ENCODE measurements around the gene TMEM135.
"Not testable (repeated sequence)": the region's sequence is repeated elsewhere in the genome, so short reads cannot be mapped to it uniquely, and the experiment has no call there.

The TMEM135 gene

DNA sequence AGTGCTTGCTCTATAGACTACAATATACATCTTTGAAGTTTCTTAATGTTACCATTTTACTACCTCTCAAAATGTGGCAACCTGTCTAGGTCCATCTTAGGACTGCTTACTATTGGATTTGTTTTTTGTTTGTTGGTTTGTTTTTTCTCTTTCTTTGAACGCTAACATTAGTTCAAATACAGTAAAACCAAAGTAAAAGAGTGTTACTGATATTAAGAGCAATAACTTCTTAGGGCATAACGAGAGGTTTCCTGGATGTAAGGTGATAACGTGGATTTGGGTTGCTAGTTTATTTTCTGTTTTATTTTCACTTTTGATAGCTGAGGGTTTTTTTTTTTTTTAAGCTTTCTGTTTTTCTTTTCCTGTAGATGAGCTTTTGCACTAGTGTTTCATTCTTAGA, 43.6 kb downstream of the TMEM135 start:
- no peak for DNase-seq

DNA sequence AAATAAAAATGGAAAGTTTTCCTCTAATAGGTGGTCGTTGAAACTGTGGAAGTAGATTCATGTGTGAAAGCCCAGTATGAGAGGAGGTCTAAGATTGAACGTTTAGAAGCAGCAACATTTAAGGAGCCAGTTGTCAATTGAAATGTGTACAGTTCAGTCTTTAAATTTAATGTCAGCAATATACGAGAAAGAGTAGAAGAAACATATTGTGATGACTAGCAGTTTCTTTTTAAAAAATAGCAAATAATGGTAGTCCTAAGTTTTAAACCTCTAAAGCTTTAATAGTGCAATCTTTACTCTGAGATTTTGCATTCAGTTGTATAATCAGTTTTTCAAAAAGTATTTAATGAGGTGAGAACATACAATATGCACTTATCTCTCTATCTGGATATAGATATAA, 44.9 kb downstream of the TMEM135 start:
- DNase-seq = no peak

DNA sequence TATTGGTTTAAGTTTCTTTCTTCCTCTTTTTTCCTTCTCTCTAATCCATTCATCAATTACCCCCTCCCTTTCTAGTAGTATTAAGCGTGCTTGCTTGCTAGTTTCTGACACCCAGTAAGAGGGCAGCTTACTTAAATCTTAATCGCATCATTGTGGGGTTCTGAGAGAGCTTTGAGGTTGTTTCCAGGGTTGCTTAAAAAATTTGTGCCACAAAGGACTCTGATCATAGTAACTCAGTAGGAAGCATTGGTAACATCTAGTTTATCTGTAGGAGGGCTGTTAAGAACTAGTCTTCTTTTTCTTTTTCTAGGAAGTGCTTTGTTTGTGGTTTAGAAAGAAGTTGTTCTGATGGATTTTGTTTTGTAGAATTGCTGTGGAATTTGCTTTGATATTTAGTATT, 45.3 kb downstream of the TMEM135 start:
- no peak for DNase-seq

DNA sequence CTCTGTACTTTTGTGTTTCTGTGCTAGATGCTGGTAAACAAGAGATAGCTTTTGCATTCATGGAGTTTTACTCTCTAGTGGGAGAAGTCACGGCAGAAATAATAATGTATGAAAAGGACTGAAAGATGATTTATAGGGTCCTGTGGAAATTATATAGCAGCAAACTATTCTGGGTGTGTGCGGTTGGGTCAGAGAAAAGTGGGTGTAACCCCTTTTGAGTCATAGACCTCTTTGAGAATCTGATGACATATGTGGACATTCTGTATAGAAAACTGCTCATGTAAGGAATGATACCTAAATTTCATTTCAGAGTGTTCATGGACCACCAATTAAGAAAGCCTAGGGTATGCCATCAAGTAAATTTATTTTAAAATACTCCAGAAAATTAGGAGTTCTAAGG, 54.4 kb downstream of the TMEM135 start:
- DNase-seq = no peak

DNA sequence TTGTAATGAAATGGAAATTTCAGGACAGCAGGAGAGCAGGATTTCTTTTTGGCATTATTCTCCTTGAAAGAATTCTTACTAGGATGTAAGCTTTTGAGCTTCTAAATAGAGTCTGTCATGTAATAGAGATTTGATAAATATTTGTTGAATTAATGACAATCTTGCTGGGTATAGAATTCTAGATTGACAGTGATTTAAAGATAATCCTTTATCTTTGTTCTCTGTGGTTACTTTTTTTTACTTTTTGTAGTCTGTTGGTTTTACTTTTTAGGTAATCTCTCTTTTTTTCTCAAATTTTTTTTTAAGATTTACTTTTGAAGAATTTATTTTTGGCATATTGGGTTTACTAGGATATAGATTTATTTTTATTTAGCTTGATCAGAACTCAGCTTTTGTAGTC, 54.8 kb downstream of the TMEM135 start:
- no peak for DNase-seq

DNA sequence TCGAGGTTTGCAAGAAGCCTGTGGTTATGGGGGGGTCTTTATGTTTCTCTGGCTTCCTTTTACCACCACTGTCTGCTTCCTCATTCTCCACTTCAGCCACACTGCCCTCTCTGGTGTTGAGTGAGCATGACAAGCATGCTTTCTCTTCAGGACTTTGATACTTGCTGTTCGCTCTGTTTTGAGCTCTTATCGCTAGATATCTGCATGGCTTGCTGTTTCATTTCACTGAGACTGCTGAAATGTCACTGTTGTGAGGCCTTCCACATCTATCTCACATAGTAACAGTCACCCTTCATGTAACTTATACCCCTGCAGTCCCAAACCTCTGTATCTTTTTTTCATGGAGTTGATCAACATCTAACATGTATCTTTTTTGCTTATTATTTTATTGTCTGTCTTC, 59.8 kb downstream of the TMEM135 start:
- peak; percentile 38 for DNase-seq

DNA sequence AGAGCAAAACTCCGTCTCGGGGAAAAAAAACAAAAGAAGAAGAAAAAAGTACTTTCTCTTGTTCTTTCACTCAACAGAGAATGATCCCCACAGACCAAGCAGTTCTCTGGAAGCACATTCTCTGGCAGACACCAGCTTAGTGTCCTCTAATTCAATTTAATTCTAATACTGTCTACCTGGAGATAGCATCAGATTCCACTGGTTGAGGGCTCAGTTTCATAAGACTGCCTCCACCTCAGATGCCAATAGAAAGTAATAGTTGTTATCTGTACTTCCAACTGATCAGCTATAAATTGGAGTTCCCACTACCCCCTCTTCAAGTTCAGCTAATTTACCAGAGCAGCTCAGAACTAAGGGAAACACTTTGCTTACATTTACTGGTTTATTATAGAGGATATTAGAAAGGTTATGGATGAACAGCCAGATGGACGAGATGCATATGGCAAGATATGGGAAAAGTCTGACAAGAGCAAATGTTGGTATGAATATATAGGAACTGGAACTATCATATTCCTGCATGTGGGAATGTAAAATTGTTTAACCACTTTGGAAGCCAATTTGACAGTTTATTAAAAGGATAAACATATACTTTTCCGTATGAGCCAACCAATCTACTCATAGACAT, 64.3 kb downstream of the TMEM135 start:
- no peak for DNase-seq

DNA sequence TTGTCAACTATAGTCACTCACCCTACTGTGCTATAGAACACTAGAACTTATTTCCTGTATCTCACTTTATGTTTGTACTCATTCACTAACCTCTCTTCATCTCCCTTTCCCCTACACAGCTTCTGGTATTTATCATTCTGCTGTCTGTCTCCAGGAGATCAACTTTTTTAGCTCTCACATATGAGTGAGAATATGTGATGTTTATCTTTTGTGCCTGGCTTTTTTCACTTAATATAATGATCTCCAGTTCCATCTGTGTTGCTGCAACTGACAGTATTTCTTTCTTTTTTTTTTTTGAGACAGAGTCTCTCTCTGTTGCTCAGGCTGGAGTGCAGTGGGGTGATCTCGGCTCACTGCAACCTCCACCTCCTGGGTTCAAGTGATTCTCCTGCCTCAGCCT, 68.1 kb downstream of the TMEM135 start:
- not testable (repeated sequence) for DNase-seq

DNA sequence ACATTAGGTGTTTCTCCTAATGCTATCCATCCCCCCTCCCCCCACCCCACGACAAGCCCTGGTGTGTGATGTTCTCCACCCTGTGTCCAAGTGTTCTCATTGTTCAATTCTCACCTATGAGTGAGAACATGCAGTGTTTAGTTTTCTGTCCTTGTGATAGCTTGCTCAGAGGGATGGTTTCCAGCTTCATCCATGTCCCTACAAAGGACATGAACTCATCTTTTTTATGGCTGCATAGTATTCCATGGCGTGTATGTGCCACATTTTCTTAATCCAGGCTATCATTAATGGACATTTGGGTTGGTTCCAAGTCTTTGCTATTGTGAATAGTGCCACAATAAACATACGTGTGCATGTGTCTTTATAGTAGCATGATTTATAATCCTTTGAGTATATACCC, 69.6 kb downstream of the TMEM135 start:
- DNase-seq = not testable (repeated sequence)

DNA sequence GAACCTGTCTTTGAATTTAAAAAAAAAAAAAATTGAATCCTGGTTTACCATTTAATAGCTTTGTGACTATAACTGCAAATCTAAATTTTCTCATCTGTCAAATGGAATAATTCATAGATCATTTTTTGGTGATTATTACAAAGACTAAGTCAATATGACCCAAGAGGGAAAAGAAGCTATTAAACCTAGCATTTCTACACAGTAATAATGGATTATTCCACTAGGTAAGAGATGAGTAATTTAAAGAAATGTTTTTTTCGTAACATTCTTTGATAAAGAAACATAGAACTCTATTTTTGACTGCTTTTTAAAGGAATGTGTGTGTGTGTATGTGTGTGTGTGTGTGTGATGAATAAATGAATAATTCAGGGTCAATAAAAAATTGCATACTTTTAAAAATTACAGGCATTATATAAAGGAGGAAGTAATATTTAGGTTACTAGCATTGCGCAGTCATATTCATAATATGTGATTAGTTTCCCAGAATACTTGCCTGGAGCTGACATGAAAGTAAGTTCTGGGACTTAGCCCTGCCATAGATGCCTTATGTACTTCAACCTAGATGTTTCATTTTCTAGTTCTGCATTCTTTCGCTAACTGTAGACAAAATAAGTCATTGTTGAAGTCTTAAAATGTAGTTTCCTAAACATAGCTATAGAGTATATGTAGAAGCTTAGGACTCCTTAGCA, 72.9 kb downstream of the TMEM135 start:
- DNase-seq = no peak

DNA sequence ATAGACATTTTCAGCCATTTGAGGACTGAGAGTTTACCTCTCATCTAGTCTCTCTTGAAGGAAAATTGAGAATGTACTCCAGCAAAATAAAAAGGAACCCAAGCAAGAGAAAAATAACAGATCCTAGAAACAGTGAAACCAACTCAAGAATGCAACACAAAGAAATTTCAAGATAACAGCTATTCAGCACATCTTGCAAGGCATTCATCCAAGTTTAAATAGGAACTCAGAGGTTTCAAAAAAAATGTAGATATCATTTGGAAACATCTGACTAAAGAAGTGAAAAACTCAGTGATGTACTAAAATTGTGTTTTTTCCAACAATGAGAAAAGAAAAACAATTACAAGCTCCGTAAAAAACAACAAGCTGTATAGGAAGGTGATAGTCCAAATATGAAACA, 76.4 kb downstream of the TMEM135 start:
- DNase-seq = no peak

DNA sequence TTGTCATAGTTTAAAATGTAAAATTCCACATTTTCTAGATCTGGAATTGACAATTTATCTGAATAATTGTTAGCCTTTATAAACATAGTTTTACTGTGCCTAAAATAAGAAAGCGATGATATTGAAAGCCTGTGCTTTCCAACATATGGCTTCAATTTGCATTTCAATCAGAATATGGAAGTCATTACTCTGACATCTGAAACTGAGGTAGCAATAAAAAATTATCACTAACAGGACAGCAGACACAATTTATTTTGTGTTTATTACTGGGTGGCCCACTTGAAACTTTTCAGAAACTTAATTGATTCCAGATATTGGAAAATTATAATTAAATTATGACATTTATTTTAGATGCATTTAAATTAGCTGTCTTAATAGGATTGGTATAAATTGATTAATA, 78.5 kb downstream of the TMEM135 start:
- DNase-seq = no peak

DNA sequence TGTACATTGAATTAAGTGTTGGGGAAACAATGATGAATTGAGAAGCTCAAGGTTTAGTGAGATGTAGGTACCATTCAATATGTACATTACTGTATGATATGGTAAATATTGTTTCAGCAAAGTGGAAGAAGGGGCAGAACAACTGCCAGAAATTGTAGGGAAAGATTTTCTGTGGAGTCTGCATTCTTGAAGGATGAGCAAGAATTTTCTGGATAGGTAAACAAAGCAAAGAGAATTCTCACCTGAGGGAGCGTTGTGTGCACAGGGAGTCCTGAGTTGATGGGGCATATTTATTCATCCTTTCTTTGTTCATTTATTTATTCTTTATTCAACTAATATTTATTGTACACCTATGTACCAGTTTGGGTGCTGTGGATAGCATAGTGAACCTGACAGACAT, 83.2 kb downstream of the TMEM135 start:
- DNase-seq = no peak

DNA sequence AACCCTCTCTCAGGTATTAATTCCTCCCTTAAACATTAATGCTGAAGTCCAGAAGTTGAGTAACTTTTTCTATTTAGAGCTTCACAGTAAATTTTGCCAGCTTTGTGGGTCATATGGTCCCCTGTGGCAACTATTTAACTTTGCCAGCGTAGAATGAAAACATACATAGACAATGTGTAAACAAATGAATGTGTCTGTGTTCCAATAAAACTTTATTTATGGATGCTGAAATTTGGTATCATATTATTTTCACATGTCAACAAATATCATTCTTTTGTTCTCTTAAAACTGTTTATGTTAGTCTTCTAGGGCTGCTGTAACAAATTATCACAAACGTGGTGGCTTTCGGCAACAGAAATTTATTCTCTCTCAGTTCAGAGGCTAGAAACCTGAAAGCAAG, 85.1 kb downstream of the TMEM135 start:
- DNase-seq = no peak

DNA sequence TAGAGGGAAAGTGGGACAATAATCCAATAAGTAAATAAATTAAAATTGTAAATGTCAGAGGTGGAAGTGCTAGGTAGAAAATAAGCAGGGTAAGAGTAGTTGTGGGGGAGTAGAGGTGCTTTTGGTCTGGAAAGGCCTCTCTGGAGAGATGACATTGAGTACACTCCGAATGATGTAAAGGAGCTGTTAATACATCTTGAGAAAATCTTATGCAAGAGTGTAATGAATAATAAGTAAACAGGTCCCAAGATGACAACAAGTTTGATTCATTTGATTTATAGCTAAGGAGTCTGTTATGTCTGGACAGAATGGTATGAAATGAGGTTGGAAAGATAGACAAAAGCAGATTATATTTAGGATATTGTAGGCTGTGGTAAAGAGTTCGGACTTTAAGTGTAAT, 87.5 kb downstream of the TMEM135 start:
- no peak for DNase-seq

DNA sequence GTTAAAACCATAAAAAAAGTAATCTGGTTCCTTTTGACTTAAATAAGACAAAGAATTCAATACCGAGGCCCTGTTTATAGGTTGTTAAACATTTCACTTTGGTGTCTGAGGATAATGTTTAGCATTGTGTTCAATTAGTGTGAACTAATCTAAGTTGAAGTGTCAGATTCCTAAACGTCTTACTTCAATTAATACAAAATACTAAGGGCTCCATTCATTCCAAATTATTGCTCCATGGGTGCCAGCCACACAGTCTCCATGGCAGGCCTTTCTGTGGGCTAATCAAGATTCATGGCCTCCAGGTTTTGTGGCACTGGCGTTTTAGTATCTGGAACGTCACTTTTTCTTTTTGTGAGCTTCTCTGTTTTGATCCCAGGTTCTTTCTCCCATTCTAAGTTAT, 89.4 kb downstream of the TMEM135 start:
- no peak for DNase-seq

DNA sequence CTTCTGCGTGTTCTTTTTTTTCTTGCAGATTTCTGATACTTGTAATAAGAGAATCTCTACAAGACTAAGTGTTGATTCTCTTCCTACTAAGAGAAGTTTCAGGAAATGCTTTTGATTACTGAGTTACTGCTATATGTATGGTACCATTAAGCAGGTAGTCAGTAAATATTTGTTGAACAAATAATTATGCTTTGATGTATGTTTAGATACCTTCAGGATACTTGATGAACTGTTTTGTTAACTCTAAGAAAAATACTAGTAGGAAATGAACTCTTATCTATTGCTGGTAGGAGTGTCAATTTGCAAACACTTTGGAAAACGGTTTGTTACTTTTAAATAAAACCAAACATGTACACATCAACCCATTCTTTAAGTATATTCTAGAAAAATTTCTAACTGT, 90.6 kb downstream of the TMEM135 start:
- no peak for DNase-seq

DNA sequence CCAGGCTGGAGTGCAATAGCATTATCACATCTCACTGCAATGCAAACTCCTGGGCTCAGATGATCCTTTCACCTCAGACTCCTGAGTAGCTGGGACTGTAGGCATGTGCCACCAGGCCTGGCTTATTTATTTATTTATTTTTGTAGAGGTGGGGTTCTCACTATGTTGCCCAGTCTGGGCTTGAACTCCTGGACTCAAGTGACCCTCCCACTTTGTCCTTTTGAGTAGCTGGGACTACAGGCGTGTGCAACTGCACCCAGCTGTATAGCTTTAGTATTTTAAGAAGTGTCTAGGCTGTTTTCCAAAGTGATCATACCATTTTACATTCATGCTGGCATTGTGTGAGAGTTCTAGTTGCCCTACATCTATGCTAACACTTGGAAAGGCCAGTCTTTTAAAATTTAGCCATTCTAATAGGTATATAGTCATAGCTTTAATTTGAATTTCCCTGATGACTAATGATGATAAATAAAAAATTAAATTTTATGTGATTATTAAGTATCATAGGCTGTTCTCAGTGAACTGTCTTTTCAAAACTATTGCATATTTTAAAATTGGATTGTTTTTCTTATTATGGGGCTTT, 96.9 kb downstream of the TMEM135 start:
- no peak for DNase-seq

DNA sequence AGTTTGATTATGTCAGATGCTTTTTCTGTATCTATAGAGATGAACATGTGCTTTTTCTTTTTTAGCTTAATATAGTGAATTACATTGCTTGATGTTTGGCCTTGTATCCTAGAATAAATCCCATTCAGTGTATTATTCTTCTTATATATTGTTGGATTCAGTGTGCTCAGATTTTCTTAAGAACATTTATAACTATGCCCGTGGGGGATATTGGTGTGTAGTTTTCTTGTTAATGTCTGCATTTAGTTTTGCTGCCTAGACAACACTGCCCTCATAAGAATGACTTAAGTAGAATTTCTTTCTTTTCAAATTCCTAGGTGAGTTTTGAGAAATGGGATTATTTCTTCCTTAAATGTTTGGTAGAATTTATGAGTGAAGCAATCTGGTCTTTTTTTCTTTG, 98.5 kb downstream of the TMEM135 start:
- no peak for DNase-seq

DNA sequence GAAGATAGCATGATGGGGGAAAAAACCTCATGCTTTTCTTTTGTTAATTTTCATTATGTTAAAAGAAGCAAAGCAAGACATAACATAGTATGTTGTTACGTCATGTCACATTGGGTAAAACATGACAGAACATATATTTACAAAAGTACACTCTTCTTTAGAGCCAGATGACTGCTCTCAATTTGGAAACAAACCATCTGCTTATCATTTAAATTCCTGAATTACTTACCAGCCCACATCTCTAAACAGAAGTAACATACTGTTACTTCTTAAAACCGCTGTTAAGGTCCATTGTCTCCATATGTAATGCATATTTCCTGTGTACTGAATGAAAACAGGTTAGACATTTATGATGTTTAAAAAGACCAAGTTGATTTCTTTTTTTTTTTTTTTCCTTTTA, 100.0 kb downstream of the TMEM135 start:
- no peak for DNase-seq

DNA sequence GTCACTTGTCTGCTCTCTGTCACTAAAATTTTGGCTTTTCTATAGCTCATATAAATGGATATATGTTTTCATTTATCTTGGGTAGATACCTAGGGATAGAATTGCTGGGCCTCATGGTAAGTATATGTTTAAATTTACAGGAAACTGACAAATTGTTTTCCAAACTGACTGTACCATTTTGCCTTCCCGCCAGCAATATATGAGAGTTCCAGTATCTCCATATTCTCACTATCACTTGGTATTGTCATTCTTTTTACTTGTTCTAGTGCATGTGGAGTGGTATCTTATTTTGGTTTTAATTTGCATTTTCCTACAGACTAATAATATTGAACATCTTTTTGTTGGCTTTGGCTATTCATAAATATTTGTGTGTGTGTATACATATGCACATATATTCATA, 101.7 kb downstream of the TMEM135 start:
- DNase-seq = no peak

DNA sequence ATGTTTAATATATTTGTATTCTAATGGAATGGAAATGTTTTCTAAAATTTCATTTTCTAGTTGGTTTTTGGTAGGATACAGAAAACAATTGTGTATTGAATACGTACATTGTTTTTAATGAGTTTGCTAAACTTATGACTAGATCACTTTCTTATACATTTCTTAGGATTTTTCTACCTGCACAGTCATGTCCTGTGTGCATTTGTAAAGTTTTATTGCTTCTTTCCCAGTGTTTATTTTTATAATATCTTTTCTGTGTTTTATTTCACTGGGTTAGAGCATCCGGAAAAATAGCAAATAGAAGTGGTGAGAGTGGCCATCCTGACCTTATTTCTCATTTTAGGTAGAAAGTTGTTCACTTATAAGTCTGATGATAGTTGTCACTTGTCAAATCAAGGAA, 103.6 kb downstream of the TMEM135 start:
- DNase-seq = no peak

DNA sequence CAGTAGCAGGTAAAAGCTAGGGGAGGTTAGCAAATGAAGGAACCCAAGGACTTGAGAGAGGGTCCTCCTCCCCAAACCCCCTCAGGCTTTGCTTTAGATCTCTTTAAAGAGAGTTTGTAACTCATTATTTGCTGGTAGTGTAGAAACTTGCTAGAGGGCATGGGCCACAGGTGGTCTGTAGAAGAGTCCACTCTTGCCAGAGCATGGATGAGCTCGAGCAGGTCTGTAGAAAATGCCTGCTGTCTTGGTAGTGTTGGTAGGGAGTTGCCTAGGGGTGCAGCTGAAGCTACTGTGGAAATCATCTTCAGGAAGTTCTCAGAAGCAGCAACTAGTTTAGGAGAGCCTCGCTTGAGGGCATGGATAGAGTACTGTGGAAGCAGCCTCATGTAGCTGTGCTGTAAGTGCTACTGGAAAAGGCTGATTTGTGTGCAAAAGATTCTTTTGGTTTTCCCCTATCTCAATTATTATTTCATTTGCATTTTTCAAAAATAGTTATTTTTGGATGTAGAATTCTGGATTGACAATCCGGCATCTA, 104.3 kb downstream of the TMEM135 start:
- no peak for DNase-seq

DNA sequence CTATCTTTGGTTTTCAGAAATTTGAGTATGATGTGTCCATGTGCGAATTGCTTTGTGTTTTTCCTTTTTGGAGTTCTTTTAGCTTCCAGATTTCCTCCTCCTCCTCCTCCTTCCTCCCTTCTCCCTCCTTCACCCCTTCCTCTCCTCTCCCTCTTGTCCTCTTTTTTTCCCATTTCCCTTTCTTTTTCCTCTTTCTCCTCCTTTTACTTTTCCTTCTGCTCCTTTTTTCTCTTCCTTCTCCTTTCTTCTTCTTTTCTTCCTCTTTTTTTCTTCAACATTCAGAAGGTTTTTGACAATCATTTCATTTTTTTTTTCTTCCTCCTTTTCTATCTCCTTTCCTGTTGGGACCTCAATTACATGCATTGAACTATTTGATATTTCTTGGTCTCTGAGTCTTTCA, 104.9 kb downstream of the TMEM135 start:
- no peak for DNase-seq

DNA sequence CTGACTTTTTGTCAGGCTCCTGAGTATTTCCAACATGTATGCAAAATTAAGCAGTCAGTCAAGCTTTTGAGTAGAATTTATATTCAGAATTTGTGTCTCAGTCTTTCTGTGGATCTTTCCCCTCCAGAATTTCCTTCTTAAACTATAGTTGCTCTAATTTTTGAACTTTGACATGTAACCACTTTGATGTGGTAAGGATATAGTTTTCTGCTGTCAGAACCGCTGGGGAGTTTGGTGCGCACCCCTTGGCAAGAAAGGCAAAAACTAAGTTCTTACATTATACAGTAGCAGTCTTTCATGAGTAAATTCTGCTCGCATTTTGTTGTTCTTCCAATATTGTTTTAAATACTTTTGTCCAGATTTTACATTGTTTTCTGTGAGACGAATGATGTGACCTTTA, 105.9 kb downstream of the TMEM135 start:
- no peak for DNase-seq
